Dedifferentiated amniotic fluid mesenchymal stem cell (primary cell): ENCODE results near the gene WIZ.
A peak's percentile ranks its signal among the peaks of the same experiment; 100 is the strongest.
"Not testable (repeated sequence)": the region's sequence is repeated elsewhere in the genome, so short reads cannot be mapped to it uniquely, and the experiment has no call there.

Source experiments
- DNase-seq: peaks from one replicate; pipeline ENCODE4 v3.0.0-alpha.2; 2016; ENCODE audit errors: extremely low spot score

The WIZ gene, protein sequence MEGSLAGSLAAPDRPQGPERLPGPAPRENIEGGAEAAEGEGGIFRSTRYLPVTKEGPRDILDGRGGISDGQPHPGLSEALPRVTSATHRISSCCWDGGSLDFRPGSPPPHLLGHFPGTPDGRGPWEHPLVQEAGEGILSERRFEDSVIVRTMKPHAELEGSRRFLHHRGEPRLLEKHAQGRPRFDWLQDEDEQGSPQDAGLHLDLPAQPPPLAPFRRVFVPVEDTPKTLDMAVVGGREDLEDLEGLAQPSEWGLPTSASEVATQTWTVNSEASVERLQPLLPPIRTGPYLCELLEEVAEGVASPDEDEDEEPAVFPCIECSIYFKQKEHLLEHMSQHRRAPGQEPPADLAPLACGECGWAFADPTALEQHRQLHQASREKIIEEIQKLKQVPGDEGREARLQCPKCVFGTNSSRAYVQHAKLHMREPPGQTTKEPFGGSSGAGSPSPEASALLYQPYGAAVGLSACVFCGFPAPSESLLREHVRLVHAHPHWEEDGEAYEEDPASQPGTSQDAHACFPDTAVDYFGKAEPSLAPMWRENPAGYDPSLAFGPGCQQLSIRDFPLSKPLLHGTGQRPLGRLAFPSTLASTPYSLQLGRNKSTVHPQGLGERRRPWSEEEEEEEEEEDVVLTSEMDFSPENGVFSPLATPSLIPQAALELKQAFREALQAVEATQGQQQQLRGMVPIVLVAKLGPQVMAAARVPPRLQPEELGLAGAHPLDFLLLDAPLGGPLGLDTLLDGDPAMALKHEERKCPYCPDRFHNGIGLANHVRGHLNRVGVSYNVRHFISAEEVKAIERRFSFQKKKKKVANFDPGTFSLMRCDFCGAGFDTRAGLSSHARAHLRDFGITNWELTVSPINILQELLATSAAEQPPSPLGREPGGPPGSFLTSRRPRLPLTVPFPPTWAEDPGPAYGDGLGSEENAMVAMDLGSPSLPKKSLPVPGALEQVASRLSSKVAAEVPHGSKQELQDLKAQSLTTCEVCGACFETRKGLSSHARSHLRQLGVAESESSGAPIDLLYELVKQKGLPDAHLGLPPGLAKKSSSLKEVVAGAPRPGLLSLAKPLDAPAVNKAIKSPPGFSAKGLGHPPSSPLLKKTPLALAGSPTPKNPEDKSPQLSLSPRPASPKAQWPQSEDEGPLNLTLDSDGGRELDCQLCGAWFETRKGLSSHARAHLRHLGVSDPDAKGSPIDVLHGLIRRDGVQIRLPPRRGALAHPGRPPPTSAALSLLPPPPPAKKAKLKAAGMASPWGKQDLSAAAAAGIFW (N-terminal part only)

DNA sequence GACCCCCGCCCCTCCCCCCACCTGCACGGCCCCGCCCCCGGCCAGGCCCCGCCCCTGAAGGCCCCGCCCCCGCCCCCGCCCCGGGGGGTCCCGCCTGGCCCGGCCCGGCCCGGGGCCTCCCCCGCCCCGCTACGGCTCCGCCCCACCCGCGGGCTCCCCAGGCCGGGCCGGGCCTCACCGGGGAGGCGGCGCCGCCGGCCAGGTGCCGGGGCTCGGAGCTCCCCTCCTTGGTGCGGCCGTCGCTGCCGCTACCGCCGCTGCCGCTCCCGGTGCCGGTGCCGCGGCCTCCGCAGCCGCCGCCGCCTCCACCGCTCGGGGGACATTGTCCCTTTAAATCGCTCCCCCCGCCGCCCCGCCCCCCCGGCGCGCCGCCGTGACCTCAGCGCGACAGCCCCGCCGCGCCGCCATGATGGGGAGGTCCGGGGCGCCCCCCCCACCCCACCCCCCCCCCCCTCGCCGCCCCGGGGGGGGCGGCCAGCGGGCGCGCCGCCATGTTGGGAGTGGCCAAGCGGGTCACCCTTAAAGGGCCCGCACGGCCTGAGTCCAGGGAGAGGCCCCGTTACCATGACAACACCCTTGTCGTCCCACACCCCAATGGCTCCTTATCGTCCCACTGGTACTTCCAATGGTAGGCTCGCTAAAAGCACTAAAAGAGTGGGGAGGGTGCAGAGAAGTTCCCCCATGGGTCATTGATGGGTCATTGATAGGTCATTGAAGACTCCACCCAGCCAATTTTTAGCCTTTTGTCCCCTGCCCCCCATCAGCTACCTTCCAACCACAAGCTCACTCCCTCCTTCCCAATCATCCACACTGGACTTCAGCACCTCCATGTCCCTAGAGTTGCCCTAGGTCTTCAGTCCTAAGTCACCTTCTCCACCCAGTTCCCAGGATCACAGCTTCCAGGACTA lies at the start of gene WIZ:
Gene WIZ (minus strand): TSS at position 337 of the 908 bp plus-strand sequence. CDS start 1,649 bp downstream, outside the sequence.
- DNase-seq = peak; percentile 39

DNA sequence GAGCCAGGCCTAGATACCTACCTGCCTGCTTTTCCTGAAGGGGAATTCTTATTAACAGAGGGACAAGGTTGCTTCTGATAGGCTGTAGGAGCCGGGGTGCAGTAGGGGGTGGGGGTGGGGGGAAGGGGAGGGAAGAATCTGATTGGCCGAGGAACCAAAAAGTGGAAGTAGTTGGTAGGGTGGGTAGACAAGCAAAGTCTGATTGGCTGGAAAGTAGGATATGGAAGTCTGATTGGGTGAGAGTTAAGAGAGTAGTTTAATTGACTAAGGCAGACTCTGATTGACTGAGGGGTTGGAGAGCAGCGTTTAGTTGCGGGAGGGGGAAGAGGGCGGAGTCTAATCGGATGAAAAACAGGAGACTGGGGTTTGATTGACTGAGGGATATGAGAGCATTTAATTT lies 49.2 kb upstream of the WIZ start:
- DNase-seq = no peak

DNA sequence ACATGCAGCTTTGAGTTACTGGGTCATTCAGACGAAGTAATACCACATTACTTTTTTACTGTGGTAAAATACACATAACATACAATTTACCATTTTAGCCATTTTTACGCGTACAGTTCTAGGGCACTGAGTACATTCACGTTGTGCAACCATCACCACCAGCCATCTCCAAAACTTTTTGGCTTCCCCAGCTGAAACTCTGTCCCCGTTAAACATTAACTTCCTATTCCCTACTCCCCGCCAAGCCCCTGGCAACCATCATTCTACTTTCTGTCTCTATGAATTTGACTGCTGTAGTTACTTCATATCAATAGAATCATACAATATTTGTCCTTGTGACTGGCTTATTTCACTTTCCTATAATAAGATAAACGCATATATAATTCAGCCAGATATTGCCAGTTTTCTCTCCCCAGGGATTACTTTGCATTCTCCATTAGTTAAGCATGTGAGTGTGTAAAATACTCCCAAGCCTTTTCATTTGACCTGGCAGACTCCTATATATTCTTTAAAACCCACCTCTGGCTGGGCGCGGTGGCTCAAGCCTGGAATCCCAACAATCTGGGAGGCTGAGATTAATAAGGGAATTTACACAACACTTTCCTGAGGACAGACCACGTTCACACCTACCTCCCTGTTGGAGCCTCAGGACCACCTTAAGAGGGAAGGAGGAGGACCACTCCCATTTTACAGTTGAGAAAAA lies 48.6 kb upstream of the WIZ start:
- no peak for DNase-seq

DNA sequence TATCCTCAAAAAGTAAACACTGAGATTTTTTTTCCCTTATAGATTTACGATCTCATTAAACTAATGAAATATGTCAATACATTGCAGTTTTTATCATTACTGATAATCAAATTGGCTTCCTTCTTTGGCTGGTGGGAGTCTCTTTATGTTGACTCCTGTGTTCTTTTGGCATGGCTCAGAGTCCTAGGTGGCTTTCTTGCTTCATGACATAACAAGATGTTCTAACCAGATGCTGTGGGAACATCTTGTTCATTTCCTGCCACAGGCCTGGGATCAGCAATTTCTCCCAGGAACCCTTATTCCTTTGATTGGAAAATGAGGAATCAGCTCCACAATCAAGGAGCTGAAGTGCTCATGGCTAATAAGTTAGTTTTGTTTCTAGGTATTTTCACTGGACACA lies 45.4 kb upstream of the WIZ start:
- DNase-seq = no peak

DNA sequence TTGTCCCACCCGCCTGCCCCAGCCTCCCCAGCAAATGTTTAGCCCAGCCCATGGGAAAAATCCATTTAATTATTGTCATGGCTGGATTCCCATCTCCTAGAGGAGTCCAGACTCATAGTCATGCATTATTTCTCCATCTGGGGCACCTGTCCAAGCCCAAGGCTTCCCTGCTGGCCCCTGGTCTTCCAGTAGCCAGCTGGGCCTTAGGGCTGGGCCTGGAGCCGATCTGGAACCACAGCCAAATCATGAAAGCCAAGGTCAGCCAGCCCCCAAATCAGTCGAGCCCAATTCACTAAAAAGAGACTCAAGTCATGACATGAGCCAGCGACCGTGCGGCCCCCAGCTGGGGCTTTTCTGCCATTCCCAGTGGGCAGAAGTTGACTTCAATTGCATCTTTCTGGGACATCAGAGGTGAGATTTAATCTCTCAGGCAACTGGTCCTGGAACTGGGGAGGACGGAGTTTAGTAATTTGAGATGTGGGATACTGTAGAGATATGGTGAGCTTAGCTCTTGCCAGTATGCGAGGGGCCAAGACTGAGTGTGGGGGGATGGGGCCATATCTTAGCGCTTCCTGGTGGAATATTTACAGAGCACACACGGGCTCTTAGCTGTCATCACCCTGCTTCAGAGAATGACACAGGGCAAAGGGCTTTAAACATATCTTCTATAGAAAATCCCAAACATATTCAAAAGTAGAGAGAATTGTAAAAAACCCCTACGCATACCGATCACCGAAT lies 38.9 kb upstream of the WIZ start:
- DNase-seq = no peak

DNA sequence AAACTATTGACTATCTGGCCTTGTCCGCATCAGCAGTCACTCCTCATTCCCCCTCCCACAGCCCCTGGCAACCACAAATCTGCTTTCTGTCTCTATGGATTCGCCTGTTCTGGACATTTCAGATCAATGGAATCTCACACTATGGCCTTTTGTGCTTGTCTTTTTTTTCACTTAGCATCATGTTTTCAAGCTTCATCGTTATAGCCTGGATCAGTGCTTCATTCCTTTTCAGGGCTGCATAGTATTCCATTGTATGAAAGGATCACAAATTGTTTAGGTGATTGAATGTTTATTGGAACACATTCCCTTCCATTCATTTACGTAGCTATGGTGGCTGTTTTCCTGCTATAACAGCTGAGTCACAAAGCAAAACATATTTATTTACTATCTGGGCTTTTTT lies 37.3 kb upstream of the WIZ start:
- DNase-seq = no peak

DNA sequence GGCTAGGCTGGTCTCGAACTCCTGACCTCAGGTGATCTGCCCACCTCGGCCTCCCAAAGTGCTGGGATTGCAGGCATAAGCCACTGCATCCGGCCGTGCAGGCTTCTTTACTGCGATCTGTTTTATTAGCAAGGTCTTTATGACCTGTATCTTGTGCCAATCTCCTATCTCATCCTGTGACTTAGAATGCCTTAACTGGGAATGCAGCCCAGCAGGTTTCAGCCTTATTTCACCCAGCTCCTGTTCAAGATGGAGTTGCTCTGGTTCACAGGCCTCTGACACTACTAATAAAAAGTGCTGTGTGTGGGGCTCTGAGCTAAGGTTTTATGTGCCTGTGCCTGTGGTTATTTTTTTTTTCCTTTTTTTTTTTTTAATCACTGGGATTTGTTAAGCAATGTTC lies 36.0 kb upstream of the WIZ start:
- DNase-seq = not testable (repeated sequence)

DNA sequence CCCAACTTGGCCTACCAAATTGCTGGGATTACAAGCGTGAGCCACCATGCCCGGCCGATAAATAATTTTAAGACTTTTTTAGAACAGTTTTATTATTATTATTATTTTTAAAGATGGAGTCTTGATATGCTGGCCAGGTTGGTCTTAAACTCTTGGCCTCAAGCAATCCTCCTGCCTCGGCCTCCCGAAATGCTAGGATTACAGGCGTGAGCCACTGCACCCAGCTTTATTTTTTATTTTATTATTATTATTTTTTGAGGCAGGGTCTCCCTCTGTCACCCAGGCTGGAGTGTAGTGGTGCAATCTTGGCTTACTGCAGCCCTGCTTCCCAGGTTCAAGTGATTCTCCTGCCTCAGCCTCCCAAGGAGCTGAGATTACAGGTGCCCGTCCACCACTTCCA lies 31.2 kb upstream of the WIZ start:
- DNase-seq = not testable (repeated sequence)

DNA sequence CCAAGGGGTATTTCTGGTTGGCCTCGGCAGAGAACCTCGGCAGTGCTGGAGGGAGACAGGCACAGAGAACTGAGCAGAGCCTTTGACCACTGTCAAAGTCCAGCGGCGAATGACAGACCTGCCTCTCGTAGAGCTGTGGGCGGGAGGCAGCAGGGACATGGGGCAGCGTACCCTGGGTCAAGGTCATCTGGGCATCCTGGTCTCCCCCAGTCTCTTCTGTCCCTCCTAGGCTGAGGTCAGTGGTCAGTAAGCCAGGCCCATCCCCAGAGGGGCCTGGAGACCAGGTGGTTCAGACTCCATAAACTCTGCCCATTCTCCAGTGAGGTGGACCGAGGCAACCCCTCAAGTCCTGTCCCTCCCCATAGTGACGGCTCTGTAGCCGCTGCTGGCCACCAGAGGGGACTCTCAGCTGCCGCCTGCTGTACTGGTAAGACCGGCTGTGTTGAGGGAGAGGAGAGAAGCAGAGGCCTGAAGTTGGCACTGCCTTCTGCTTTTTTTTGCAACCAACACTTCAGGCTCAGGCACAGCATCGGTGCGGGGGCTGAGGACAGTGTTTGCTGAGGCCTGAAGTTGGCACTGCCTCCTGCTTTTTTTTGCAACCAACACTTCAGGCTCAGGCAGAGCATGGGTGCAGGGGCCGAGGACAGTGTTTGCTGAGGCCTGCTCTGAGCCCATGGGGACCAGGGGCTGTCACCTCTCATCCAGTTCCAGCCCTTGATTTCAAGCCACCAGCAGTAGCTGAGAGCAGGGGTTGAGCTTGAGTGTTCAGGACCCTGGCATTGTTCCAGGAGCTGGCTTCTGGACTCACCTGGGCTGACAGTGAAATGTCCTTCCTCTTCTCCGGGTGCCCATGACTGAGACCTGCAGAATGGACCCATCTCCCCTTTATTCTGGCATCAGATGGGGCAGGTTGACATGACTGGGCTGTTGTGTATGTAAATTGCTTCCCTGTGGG lies 29.9 kb upstream of the WIZ start, which contains the start of gene PGLYRP2:
Gene PGLYRP2 (minus strand): TSS at position 111 of the 955 bp plus-strand sequence. CDS start 130 bp downstream, outside the sequence.
- DNase-seq = no peak

DNA sequence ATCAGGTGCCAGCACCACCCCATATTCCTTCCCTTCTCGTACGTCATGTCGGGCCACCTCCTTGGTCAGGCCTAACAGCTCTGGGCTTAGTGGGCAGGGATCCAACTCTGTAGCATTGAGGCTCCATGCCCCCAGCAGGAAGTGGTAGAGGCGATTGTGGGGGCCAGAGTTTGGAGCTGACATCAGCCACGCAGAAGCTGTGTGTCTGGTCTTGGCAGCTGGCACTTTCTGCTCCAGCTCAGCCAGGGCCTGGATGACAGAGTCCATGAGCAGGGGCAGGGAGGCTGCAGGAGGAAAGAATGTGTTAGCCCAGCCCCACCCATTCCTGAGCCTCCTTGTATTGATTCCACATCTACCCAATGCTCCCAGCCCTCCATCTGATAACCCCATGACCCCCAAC lies 26.6 kb upstream of the WIZ start:
- no peak for DNase-seq

DNA sequence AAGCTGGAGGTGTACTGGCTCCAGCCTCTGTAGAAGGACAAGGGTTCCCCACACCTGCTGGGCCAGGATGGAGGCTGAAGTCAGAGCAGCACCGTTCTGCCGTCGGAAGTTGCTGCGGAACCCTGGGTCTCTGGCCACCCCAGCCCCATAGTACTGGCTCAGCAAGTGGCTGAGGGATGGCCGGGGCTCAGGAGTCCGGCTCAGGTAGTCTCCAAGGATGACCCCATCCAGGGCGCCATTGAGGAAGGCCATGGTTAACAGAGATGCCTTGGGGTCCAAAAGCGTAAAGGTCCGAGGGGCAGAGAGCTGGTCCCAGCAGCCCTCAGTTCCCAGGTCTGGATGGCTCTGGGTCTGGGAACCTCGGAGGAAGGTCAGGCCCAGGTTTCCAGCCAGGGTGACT lies 25.9 kb upstream of the WIZ start:
- DNase-seq = no peak

DNA sequence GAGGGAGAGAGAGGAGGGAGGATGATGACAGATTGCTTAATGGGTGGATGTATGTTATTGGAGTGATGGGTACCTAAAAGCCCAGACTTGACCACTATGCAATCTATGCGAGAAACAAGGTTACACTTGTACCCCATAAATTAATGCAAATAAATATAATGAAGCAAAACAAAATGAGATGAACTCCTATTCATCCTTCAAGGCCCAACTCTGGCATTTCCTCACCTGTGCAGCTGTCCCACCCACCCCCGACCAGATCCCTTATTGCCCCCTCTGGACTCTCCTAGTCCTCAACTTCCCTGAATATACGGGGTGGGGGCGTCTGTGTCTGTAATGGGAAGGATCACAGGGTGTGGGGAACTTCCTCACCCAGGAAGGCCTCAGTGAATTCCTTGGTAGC lies 25.4 kb upstream of the WIZ start:
- DNase-seq = no peak

DNA sequence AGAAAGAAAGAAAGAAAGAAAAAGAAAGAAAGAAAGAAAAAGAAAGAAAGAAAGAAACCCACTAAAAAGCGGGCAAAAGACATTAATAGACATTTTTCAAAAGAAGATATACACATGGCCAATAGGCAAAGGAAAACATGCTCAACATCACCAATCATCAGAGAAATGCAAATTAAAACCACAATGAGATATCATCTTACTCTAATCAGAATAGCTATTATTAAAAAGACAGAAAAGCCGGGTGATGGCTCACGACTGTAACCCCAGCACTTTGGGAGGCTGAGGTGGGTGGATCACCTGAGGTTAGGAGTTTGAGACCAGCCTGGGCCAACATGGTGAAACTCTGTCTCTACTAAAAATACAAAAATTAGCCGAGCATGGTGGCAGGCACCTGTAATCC lies 24.1 kb upstream of the WIZ start:
- not testable (repeated sequence) for DNase-seq

DNA sequence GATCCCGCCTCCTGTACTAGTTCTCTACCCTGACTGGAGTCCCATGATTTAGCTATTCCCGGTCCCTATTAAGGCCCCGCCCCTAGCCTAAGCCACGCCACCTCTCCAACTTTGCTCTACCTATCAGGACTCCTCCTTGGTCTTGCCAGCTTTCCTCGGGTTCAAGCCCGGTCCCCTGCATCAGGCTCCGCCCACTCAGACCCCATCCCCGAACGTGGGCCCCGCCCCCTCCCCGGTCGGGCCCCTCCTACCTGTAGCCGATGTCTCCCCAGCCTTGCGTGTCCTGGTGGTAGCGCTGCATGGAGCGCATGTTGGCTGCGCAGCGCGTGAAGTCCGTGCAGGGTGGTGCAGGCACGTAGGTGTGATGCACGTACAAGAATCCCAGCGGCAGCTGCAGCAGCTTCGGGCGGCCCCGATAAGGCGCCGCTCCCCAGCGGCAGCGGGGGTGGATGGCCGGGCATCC lies 21.9 kb upstream of the WIZ start:
- no peak for DNase-seq

DNA sequence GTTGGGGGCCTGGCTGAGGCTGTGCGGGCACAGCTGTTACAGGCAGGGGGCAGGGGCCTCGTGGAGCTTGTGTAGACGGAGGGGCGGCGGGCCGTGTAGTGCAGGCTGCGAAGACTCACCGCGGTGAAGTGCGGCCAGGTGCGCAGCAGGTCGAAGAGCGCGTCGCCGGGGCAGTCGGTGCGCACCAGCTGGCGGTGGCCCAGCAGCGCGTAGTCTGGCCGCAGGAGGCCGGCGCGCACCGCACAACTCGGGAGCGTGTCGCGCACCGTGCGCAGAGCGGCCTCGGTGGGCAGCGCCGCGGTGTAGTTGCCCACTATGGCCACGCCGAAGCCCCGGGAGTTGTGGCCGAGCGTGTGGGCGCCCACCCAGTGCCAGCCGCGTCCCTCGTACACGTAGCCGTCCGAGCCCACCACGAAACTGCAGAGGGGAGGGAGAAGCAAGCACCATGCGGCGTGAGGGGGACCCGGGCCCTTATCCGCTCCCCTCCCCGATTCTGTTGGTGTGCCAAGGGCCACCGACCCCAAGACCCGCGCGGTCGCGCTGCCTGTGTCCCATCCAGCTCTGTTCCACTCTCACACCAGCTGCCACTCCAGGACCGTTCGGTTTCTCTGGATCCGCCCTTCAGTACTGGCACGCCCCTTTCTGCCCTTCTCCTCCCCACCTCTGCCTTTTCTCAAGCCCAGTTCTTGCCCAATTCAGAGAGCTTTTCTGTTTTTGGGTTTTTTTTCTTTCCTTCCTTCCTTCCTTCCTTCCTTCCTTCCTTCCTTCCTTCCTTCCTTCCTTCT lies 19.9 kb upstream of the WIZ start:
- no peak for DNase-seq

DNA sequence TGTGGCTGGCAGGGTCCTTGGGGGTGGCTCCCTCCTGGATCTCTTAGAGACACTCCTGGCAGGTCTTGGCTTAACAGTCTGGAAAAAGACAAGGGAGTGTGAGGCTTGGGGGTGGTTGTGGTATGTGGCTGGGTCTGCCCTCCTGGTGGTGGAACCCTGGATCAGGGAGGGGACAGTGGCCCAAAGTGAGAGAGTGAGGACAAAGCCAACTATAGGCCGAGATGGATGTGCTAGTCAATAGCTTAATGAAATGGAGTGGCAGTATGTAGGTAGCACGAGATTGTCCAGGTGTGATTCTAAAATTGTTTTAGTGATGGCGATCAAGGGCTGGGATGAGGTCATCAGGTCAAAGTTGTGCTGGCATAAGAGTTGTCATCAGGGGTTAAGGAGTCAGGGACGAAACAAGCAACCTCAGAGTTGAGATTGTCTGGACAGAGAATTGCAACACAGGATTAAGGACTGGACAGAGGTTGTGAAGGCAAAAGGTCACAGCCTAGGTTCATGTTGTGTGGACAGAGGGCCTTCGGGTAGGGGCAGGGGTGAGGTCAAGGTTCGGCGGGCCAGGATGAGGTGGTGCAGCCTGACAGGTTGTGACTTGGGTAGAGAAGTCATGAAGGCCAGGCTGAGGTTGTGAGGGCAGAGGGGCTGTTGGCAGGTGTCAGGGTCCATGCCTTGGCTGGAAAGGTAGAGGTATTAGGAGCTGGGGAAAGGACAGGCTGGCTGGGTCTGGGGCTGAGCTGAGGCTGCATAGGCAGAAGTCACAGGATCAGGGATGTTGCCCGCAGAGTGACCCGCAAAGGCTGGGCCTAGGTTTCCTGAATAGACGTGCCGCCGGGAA lies 19.1 kb upstream of the WIZ start:
- DNase-seq = no peak
